HG02623 (cell line): ENCODE measurements around the gene PEAR1.

Experiments used
- ATAC-seq: cut with Tn5 transposase; IDR thresholded peaks from one replicate; pipeline ENCODE4 v1.9.1; 2021; ENCODE audit warnings: moderate library complexity; ENCODE audit not compliant: unreplicated experiment

The PEAR1 gene

DNA sequence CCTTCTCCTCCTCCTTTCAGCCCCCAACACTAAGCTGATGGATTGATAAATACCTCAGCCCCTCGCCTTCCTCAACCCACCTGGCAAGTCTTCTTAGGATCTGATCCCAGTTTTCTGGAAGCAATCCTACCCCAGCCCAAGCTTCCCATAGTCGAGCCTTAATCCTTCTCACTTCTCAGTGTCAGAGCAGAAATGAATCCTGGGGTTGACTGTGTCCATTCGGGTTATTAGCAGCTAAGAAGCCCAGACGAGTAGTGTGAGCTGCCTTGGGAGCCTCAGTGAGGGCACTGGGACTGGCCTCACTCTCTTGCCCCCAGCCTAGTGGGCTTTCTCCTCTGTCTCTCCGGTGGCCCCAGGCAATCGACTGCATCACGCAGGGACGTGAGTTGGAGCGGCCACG lies 12.4 kb upstream of the PEAR1 start:
- ATAC-seq = no peak

DNA sequence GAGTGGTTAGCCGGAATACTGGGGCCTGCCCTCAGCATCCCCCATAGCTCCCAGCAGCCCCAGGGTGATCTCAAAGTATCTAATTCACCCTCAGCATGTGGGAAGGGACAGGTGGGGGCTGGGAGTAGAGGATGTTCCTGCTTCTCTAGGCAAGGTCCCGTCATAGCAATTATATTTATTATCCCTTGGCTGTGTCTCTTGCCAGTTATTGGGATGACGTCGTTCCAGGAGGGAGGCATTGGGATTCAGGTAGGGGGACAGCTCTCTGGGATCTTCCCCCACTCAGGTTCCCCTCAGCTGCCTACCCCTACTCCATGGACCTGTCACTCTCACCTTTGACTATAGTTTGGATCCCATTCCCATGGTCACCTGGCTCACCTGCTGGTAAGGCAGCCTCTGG lies 11.9 kb upstream of the PEAR1 start:
- no peak for ATAC-seq

DNA sequence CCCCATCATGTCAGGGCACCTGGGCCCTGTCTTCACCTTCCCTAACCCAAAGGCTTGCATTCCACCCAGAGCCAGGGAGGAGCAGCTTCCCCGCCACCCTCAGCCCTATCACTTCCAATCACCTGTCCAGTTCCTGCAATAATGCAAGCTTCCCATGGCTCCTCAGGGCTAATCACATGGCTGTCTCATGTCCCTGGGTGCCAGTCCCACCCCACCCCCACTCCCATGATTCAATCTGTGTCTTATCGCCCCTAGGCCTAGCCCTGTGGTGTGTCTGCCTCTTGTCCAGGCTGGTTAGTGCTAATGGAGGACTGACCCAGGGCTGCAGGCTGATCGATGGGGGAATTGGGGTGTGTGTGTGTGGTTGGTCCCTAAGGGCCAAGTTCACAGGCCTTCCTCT lies 11.0 kb upstream of the PEAR1 start:
- ATAC-seq = no peak

DNA sequence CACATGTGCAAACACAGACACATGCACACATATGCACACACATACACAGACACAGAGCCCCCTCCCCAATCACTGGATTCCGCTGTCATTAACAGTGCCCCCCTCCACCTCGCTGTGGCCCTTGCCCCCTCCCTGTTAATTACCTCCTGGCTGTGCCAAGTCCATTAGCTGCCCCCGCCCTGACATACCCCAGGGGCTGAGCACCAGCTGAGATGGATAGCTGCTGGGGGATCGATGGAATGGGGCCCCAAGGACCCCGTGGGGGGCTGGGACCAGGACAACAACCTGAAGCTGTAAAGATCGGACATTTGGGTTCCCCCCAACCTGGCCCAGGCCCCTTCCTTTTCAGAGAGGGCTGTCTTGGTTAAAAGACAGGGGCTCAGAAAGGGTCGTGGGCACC lies 9.6 kb upstream of the PEAR1 start:
- ATAC-seq = no peak

DNA sequence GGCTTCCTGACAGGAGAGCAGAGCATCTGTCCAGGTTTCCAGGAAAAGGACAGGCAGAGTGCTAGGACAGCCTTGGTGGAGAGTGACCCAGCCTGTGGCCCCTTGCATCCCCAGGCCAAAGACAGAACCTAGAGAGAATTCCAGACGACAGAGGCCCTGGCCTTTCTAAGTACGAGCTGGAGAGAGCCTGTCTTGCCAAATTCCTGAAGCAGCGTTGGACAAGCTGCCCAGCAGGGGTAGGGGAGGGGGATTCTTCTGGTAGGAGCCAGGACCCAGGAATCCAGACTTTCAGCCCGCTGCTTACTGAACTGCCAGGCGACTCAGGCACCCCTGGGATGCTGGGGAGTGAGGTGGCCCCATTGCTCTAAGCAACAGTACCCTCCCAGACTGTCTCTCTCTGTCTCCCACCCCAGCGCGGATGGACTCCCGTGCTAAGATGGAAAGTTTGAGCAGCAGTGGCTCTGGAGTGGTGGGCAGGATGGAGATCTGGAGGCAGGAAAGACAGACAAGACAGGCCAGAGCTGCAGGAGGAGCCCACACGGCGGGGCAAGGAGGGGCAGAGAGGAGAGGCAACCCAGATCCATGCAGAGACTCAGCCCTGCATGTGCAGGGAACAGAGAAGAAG lies 8.8 kb upstream of the PEAR1 start:
- no peak for ATAC-seq

DNA sequence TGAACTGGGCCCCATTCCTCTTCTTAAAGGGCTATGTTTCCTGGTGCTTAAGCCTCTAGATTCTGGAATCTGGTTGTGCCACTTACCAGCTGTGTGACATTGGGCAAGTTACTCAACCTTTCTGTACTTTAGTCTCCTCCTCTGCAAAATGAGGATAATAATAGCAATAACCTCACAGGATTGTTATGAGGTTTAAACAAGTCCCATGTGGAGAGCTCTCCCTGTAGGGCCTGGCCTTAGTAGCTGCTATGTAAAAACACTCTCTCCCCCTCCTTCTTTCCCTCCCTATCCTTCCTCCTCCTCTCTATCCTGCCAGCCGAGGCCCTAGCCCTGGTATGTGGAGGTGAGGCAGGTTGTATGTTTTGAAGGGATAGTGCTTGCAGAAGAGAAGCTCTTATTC lies 8.2 kb upstream of the PEAR1 start:
- no peak for ATAC-seq

DNA sequence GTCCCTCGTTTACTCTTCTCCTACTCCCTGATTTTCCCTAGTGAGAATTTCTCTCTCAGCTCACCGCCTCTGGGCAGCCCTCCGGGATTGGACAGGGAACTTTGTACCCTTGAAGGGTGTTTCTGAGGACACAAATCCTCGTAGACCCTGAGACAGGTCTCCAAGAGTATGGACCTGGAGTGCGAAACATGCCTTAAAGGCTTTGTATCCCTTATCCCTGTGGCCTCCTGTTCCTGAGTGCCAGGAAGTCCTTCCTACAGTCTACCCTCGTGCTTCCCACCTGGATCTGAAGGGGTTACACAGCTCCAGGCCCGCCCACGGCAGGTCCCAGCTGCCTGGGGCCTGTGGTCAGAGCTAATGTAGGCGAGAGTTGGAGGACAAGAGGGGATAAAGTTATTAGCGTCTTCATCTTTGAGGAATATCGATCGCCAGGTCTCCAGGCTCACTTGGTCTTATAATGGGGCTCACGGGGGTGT lies 7.6 kb upstream of the PEAR1 start:
- no peak for ATAC-seq

DNA sequence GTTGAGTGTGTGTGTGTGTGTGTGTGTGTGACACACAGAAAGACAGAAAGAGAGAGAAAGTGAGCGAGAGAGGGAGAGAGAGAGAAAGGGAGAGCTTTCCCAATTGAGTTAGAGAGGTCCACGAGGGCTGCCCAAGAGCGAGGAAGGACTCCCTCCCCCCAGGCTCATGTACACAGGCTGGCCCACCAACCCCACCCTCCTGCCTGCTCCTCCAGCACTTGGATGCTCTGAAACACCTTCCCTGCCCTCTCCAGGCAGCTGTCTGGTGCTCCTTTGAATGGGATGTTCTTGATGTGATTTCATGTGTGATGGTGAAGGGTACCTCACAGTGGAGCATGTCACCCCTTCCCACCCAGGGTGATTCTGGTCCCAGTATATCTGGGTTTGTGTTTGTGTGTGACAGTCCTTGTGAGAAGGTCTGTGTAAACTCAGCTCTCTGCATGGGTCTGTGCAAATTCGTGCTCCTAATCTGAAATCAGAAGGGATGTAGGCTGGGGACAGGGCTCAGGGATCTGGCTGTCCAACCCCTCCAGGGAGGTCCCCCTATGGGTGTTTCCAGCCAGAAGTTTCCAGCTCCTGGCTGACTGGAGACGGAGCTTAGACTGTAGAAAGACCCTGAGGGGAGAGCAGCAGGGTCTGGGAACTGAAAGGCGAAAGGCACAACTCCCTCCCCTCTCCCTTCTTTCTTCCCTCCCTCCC lies 6.8 kb upstream of the PEAR1 start:
- ATAC-seq = no peak

DNA sequence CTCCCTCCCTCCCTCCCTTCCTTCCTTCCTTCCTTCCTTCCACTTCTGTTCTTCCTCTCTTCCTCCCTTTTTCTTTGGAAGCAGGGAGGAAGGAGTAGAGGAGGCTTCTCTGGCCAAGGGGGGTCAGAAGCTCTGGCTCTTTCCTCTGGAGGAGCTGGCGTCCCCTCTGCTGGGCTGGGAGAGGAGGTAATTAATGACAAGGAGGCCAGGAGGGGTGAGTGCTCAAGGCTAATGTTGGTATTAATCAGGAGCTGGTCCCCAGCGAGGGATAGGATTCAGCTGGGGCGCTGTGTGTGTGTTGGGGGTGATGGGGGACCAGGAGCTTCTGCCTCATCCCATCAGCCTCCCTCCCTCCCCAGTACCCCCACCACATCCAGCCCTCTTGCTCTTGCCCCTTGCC lies 6.2 kb upstream of the PEAR1 start:
- no peak for ATAC-seq

DNA sequence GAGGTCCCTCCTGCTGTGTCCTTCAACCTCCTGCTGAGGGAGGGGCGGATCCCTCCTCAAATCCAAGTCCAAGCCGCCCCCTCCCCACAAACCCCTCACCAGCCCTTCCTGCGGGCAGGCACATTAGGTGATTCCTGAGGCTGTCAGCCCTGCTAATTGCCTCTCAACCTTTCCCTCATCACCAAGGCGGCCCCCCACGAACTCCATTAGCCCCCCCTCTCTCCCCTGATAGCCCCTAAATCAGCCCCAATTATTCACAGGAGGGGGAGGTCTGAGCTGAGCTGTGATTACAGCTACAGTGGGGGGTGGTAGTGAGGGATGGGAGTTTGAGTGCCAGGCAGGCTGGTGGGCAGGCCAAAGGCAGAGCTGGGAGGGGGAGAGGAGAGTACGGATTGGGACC lies 5.8 kb upstream of the PEAR1 start:
- ATAC-seq = no peak

DNA sequence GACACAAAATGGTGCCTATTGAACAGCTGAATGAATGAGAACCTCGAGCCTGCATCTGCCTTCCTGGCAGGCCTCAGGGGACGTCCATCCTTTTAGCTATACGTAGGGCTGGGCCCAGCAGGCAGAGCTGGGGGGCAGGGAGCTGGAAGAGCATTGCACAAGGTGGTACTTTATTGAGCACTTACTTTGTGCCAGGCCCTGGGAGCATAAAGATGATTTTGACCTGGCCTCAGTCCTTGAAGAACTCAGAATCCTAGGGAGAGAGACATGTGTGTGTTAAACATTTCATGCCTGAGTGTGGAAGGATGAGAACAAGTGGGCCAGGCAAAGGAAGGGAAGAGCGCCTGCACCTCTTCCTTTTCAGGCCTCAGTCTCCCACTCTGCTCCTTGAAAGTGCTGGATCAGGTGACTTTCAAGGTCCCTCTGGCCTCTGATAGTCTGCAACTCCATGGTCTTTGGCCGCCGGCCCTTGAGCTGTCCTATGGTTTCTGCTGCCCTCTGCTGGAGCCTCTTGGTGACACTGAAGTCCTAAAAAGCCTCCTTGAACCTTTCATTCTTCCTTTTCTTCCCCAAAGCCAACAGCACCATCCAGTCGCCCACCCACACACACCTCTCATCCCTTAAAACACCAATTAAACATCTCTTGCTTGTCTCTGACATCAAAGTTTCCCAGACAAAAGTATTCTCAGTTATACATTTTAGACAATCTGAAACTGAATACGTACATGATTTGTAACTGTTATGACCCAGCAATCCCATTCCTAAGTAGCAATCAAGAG lies 3.5 kb upstream of the PEAR1 start:
- ATAC-seq = no peak

DNA sequence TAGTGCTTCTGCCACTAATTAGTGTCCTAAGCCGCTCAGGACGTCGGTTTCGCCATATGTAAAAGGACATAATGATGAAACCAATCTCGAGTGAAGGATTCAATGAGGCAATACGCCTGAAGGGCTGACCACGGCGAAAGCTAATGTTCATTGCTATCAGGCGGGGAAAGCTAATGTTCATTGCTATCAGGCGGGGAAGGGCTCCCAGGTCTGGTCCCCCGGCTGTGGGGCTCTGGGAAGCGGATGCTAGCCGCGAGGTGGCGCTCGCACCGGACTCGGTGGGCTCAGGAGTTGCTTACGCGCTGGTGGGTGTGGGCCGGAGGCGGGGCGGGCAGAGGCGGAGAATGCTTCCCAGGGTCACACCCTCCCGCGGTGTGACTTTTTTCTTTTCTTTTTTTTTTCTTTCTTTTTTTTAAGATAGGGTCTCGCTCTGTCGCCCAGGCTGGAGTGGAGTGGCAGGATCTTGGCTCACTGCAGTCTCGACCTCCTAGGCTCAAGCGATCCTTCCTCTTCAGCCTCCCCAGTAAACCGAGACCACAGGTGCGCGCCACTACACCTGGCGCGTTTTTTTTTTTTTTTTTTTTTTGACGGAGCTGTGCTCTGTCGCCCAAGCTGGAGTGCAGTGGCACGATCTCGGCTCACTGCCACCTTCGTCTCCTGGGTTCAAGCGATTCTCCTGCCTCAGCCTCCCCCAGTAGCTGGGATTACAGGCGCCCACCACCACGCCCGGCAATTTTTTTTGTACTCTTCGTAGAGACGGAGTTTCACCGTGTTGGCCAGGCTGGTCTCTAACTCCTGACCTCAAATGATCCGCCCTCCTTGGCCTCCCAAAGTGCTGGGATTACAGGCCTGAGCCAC lies 1.1 kb upstream of the PEAR1 start:
- no peak for ATAC-seq

DNA sequence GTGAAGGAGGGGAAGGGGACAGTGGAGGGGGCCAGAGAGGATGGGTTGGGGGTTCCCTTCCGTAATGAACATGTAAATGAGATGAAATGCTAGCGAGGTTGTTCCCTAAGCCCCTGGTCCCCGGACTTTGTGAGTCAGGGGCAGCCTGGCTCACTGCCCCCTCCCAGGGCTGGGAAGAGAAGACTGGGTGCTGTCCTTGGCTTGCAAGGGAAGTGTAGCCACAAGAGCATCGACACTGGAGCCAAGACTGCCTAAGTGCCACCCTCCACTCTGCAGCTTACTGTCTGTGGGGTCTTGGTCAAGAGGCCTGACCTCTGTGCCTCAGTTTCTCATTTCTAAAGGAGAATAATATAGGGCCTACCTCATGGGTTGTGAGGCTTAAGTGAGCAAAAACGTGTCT lies 483 bp downstream of the PEAR1 start:
- no peak for ATAC-seq

DNA sequence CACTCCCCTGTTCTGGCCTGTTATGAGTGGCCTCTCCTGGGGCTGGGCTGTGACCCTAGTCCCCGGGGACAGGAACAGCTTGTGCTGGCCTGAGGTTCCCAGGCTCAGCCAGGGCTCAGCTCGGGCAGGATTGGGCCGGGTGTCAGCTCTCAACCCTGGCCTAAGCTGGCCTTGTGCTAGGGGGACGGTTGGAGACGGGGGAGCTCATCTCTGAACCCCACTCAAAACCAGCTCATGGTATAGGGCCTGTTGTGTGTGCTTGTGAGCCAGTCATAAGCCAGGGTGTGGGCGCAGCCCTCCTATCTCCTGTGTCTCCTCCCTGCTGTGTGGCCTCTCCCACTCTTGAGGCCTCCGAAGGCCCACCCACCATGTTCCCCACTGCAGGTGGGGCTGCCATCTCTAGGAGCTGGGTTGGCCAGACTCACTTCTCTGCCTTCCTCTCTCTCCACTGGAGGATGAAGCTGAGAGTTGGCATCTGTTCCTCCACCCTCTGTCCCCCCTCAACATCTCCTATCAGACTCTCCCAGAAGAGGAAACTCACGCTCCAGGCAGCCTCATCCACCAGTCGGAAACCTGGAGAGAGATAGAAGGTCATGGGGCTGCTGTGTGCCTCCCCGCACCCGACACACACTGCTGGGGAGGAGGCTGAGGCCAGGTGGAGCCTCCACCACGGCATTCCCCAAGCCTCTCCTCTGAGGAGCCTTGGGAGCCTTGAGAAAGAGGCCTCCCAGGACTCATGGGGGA lies 1.4 kb downstream of the PEAR1 start:
- no peak for ATAC-seq

DNA sequence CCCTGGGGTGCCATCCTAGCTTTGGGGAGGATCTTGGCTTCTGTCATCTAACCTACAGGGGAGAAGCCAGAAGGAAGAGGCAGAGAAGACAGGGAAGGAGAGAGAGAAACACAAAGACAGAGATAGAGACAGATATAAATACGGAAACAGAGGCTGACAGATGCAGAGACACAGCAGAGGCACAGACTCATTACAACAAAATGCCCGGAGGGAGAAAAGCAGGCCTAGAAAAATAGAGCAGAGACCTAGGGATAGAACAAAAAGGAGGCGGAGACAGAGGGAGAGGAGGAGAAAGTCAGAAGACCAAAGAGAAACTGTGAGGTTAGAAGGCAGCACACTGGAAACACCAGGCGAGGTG lies 1.9 kb downstream of the PEAR1 start:
- no peak for ATAC-seq

DNA sequence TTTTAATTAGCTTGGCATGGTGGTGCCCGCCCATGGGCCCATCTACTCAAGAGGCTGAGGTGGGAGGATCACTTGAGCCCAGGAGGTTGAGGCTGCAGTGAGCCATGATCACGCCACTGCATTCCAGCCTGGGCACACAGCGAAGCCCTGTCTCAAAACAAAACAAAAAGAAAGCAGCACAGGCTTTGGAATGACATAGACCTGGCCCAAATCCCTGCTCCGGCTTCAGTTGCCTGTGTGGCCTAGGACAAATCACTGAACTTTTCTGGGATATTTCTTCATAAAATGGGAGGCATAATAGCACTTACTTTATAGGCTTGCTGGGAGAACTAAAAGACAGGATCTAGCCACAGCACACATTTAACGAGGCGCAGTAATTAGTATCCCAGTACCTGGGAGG lies 2.4 kb downstream of the PEAR1 start:
- no peak for ATAC-seq

DNA sequence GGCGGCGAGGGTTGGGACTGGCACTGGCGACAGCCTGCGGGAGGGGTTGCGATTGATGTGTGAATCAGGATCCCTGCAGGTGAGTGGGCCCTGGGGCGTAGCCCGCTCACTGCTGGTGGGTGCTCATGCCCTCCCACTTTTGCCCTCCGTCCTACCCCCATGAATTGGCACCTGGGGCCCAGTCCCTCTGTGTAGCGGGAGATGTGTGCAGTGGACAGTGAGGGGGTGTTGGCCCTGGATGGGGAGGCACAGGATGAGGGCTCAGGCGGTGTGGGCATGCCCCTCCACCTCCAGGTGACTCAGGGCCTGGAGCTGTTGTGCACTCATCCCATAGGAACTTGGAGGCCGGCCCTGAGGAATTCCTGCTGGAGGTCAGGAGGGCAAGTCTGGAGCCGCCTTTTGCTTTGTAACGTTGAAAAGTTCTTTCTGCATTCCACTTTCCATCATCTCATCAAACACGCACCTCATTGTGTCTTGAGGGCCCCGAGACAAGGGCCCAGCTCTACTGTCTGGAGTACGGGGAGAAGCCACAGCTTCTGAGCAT lies 3.0 kb downstream of the PEAR1 start:
- ATAC-seq = no peak

DNA sequence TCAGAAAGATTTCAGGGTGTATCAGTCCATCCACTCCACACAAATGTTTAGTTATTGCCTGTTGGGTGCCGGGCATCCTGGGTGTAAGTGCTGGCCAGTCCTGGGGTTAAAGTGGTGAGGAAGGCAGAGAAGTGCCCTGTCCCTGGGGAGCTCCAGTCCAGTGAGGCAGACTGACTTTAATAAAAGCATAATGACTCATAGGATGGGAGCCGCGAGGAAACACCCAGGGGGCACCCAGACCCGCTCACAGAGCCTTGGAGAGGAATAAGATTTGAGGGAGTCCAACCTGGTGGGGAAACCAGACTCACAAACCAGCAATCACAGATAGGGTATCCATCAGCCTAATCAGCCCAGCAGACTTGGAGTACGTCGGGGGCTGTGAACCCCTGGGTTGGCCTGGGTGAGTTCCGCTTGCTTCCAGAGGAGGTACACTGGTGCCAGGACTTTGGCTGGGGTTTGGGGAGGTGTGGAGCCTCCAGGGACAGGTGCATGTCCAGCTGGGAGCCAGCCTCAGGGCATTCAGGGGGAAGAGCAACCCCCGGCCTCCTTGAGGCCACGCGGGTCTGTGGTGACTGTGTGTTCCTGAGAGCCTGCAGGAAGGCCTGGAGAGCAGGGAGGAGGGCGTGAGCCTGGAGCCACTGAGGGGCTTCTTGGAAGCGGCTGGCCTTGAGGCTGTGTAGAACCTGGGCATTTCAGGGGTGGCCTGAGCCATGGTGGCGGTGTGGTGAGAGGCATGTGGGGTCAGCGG lies 3.7 kb downstream of the PEAR1 start:
- ATAC-seq = no peak

DNA sequence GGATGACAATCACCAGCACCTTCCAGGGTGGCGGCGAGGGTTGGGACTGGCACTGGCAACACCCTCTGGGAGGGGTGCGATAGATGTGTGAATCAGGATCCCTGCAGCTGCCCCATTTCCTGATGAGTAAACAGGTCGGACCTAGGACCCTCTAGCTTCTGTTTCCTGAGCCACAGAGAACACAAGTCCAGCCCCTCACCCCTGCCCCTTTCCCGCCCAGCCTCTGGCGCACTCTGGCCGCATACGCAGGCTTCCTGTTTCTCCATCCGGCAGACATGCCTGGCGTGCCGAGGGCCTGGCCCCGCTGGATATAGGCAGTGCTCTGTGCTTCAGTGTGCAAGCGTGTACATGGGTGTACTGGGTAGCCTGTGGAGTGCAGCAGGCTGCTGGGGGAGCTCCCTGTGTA lies 4.6 kb downstream of the PEAR1 start:
- no peak for ATAC-seq
